ENCODE results near the gene EXOC4.

Gene EXOC4

DNA sequence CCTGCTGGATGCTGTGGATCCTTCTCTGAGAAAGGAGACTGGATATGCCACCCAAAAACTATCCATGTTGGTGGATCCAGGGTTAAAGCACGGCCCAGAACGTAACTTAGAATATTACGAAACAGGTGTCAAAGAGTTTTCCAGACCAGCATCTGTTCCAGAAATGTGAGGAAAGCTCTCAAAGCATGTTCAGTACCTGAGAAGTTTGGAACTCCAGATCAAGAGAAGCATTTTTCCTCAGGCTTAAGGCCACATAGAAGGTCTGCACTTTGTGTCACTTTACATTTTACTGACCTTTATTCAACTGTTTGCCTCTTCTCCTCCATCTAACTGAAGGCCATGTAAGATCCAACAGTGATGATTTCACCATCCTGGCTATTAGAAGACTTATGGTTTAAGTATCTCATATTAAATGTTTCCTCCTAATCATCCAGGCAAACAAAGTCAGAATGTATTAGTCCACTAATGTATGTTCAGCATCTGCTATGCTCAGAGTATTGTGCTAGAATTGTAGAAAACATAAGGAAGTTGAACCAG is 533.6 kb downstream of the EXOC4 start:
- no peak for DNase-seq (ENCODE audit: low read depth in 2 of 2)

- DNase-seq (ENCODE audit: low read depth in 2 of 2) = peak; percentile 37 to 40
Observed at GRCh38 chr7:133789974-133790373, 537.1 kb downstream of the EXOC4 start.

- DNase-seq (ENCODE audit: low read depth in 2 of 2) = no peak
Observed at GRCh38 chr7:133790911-133791310, 538.0 kb downstream of the EXOC4 start.

DNA sequence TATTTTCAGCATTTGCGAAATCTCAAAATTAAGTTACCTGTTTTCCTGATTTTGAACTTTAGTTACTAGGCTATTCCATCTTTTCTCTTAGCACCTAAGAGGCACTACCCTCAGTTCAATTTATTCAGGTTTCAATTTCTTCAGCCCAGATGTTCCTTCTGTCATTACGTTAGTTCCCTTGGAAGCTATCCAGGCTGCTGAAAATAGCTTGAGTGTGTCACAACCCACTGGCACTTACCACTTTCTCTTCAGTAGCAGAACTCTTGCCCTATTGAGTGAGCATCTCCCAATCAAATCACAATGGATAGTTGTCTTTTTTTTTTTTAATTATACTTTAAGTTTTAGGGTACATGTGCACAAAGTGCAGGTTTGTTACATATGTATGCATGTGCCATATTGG is 541.6 kb downstream of the EXOC4 start:
- no peak for DNase-seq (ENCODE audit: low read depth in 2 of 2)

DNA sequence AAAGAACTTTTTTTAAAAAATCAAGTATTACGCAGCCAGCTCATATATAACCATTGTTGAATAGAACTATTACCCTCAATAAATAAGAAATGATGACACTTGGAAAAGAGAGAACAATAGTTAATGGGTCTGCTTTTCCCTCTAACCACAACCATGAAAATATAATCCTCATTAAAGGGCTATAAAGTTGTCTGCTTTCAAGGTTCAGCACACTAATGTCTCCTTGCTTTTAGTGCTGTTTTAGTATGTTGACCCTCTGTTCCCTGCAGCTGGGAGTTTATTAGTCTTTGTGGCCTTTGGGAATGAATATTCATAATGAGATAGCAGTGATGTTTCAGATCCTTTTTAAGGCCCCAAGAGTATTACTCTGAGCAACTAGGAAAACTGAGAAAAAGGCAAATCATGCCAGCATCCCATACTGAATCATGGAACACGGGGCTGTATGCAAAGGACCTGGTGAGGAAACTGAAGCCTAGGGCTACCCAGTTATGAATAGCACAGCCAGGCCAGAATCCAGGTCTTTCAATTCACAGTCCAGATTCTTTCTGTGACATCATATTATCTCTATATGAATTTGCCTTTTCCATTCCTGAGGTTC is 542.3 kb downstream of the EXOC4 start:
- DNase-seq (ENCODE audit: low read depth in 2 of 2) = no peak

DNA sequence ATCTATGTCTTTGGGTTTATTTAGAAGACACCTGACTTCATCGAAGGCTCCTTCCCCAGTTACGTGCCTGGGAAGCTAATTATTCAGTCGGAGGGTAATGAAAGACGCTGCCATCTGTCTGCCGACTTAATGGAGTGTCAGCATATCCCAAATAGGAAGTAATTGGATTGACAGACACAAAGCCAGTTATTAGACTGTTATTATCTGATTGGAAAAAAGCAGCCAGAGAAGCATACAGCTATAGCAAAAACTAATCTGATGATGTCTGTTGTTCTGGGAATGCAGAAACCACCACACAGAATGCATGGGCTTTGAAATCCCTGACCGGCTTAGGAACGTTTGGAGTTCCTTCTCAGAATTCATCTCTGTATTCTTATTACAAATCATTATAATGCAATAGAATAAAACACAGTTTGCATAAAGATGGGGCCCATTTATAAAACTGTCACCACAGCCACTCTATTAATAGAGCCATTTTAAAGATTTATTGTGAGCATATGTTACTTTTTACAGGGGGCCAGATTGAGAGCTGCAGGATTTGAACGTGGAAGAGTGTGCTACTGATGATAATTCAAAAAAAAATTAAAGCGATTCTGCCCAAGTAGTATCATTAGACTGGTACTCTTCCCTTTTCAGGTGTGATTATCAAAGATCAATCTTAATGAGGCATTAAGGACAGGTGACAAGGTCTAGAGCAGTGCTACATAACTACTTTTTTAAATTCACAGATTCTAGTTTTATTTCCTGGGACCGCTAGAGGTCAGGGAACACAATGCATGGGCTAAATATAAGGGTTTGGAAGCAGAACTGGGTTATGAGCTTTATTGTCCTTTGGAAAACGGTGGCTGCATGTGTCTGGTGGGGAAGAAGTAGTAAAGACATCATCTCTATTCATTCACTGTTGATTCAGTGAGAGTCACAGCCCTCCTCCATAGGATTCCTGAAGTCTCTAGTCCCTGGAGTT is 544.2 kb downstream of the EXOC4 start:
- no peak for DNase-seq (ENCODE audit: low read depth in 2 of 2)

DNA sequence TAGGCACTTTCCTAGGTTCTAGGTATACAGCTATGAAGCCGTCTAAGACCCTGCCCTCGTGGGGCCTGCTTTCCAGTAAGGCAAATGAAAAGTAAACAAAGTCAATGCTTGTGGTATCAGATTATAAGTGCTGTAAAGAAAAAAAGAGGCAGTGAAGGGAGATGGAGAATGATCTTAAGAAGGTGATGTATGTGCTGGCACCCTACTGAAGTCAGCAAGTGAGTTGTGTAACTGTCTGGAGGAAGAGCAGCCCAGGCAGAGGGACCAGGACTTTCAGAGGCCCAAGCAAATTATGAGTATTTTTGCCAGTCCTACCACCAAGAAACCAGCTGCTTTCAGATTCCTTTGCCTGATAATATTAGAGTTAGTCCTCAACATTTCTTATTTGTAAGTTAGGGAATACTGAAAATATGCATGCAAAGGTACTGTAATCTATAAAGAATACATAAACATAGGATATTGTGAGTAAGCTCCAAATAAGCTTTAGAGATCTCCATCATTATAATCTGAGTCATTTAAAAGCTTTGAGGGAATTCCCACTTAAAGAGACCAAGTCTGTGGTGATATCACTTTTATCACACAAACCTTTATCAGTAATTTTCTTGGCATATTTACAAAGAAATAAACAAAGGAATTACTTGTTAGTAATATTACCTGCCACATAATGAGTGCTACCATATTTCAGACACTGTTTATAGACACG is 545.1 kb downstream of the EXOC4 start:
- no peak for DNase-seq (ENCODE audit: low read depth in 2 of 2)

GRCh38 chr7:133801341-133801740 is 548.5 kb downstream of the EXOC4 start:
- no peak for DNase-seq (ENCODE audit: low read depth in 2 of 2)

GRCh38 chr7:133804127-133804526 is 551.2 kb downstream of the EXOC4 start:
- DNase-seq (ENCODE audit: low read depth in 2 of 2) = no peak

GRCh38 chr7:133805426-133805825 is 552.5 kb downstream of the EXOC4 start:
- no peak for DNase-seq (ENCODE audit: low read depth in 2 of 2)

DNA sequence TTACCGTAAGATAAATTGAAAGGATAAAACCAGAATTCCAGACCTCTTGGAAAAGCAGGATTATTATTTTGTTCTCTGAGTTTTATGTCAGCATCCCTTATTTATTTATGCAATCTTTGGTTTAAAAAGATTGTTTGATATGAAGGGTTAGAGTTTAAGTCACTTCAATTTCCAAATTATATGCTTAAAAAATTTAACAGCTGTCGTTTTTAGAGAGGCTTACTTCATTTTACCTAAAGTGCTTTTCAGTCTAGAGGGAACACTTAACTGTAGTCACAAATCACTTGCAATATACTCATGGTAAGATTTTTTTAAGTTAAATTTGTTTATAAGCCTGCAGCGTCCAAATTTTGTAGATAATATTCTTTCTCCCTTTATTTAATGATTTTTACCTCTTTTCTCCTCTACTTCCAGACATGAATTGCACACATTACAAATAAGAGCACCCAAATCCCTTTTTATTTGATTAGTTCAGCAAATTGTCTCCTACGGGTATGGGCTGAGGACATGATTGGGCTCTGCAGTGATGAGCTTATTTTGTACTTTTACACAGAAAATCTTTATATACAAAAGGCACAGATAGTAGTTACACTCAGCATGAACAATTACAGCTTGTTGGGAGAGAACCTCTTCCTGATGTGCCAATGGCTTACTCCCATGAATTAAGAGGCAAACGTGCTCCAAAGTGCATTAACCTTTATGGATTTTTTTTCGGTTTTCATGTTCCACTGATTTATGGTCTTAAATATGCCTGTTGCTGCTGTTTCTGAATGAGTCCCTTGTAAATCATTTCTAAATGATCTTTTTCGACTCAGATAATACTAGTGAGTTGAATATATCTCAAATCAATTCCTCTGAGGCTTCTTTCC is 555.0 kb downstream of the EXOC4 start:
- no peak for DNase-seq (ENCODE audit: low read depth in 2 of 2)

GRCh38 chr7:133808493-133808866 is 555.6 kb downstream of the EXOC4 start:
- DNase-seq (ENCODE audit: low read depth in 2 of 2) = no peak

- no peak for DNase-seq (ENCODE audit: low read depth in 2 of 2)
Observed at GRCh38 chr7:133812877-133813276, 560.0 kb downstream of the EXOC4 start.

DNA sequence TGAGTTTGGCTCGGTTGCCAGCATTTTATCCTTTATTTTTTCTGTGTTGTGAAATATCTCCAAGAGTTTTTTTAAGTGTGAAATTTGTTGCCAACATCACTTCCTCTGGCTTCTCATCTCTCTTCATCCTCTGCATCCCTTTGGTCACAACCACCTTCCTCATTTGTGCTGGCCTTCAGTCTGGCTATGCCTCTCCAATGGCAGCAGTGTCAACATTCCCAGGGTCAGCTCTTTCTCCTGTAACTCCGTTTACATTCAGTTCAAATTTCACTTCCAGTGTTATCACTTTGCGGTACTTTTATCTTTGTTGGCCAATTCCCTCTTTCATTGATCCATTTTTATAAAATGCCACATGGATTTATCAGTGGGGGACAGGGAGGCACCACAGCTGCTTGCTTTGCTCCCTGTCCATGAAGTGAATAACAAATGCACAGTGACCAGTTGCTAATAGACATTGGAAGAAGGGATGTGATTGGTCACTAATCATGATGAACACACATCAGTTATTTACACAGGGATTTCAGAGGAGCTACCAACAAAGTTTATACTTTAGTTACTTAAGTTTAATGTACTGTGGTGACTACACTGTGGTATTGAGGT is 562.8 kb downstream of the EXOC4 start:
- DNase-seq (ENCODE audit: low read depth in 2 of 2) = no peak

DNA sequence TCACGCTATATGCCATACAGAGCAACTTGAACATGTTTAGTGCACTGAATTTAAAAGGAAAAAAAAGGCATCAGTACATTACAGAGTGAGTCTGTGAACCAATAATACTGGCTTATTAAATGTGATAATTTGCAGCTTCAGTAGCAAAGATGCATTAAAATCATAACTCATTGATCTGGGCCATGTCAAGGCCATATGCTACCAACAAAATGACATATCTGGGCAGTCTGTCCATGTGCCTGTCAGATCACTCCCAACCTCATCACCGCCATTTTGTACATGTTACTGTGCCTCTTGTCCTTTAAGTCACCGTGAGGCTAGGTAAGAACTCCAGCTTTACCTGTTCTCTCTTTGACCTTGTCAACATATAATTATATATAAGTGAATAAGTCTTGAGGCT is 566.8 kb downstream of the EXOC4 start:
- DNase-seq (ENCODE audit: low read depth in 2 of 2) = no peak

DNA sequence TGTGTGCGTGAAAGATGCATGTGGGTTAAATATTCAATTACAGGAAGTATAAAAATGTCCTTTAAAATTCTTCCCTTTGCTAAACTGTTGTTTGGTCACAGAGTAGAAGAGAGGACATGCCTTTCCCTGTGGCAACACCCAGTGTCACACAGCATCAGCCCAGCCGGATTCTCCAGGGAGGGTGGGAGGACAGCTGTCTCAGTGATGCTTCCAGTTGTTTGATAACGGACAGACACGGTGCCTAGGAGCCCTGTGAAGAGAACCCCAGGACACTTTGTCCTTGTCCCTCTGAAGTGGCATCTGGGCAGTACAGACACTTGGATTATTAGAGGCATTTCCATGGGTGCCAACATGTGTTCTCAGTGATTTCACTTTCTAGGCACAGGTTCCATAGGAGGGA is 567.7 kb downstream of the EXOC4 start:
- no peak for DNase-seq (ENCODE audit: low read depth in 2 of 2)

DNA sequence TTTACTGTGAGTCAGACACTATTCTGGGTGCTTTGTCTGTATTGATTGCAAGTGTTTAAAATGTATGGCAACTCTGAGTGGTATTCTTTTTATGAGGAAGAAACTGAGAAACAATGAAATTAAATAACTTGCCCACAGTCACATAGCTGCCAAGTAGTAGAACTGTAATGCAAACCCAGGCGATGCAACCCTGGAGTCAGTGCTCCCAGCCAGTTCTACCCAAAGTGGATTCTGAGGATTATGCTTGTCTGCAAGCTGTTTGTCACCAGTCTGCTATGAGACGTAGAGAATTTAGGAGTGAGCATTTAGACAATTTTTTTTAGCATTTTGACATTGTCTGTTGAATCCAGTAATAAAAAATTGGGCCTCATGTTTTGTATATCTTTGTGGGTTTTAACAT is 568.3 kb downstream of the EXOC4 start:
- no peak for DNase-seq (ENCODE audit: low read depth in 2 of 2)

DNA sequence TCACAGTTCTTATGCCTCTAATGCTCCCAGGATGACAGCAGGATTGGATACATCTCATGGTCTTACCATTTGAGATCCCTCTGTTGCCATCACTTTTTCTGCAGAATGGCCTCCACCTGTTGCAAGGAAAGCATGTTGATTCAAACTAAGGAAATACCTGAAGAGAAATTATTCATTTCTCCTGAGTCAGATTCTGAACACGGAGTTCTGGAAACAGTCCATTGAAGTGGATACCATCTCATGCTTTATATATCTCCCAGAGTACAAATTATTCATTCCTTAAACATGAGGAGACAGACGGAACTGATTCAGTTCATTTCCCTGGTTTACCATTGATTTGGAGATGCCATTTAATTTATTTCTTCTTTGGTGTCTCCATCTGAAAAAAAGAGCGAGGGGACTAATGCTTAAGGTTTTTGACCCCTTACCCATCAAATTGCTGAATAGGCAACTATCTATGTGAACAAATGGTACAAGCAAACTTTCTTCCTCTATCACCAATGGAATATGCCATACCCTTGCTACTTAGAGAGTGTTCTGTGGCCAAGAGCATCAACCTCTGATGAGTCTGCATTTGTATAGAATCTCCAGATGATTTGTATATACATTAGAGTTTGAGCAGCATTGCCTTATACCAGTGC is 569.2 kb downstream of the EXOC4 start:
- no peak for DNase-seq (ENCODE audit: low read depth in 2 of 2)

DNA sequence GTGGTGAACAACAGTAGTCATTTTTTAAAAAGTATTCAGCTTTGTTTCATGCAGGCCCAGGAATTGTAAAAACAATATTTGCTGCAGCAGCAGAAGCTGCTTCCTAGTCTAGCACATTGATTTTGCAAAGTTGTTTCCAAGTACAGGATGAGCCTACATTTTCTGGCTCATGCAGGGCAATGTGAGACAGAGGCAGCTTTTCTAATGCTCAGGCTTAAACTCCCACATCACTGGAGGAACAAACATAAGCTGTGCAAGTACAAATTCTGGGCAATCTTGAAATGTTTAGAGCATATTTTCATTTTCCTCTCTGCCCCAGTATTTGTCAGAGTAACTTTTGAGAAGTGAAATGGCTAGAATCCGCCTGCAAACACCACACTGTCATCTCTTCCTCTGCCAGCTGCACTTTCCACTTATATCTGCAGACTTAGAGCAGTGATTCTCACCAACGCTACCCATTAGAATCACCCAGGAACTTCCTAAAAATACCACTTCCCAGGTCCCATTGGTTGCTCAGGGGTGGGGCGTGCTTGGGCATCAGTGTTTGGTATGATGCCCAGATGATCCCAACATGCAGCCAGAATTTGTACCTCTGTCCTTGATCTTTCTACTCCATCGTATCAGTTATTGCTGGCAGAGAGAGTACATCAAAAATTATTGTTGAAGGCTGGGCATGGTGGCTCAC is 570.1 kb downstream of the EXOC4 start:
- no peak for DNase-seq (ENCODE audit: low read depth in 2 of 2)

DNA sequence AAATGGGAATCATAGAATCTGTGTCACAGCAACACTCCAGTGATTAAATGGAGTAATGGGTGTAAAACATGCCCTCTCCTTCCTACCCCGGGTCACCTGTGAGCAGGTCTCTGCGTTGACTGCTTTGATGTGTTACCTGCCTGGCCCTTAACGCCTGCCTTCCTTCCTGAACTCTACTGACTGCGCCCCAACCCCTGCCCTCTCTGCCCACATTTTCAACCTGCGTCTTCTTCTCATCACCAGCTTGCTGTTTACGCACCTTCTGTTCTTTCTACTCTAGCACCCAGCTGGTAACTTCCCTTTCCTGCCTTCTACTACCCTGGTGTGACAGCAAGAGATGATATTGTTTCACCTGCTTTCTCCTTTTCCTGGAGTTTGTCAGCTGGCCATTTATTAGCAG is 571.3 kb downstream of the EXOC4 start:
- DNase-seq (ENCODE audit: low read depth in 2 of 2) = no peak
